HL-60 (cell line): ENCODE data around the gene LRMDA.

Experiments used
- CTCF ChIP-seq: IDR thresholded peaks from one replicate; pipeline ENCODE4 v1.5.1; 2011; ENCODE audit warnings: low read length, control low read depth, inconsistent platforms; ENCODE audit not compliant: insufficient read depth
- POLR2AphosphoS5 ChIP-seq: IDR thresholded peaks from 2 replicates; pipeline ENCODE4 v1.6.1; 2012; ENCODE audit warnings: low read depth
- REST ChIP-seq: IDR thresholded peaks from 2 replicates; pipeline ENCODE4 v1.6.1; 2012; ENCODE audit warnings: low read depth; ENCODE audit not compliant: insufficient replicate concordance
- SPI1 ChIP-seq: IDR thresholded peaks from 2 replicates; pipeline ENCODE4 v1.6.1; 2012; ENCODE audit warnings: low read depth, mild to moderate bottlenecking, borderline replicate concordance

- TF ChIP-seq CTCF (no peak), SPI1 (no peak), REST (no peak), POLR2AphosphoS5 (no peak)
Measured at GRCh38 chr10:75646916-75647315, 215.5 kb downstream of the LRMDA start.
